Measurements from ENCODE around the gene FOXO4. TPM values are rescaled to one million over a fixed set of nuclear protein-coding genes. Genes with fewer than 3 reads are reported as not detected.

FOXO4 gene
- total and polyA plus RNA-seq, 2 experiments from 2014 or later, result 8.0 to 31.4 TPM

Small RNA genes lying within 50 kb of the gene (small RNA-seq; reads per million reads assigned to genes)
- not detected for gene CXorf65 (ENCODE audit: low replicate concordance)

Other genes starting within 250 kb of the FOXO4 start
- gene TEX11, start 187.1 kb upstream of the FOXO4 start, total RNA-seq (2014; rRNA removed; shearing (Covaris generic)), result 0.85 and 1.0 TPM in 2 replicates
- 0.28 and 0.60 TPM in 2 replicates for gene TEX11, start 187.1 kb upstream of the FOXO4 start, polyA plus RNA-seq (2016; fragmentation: Nextera tagmentation; extraction: Ambion mirVana)
- gene SLC7A3, start 164.8 kb upstream of the FOXO4 start, total RNA-seq (2014; rRNA removed; shearing (Covaris generic)), result 301 and 325 TPM in 2 replicates
- 153 and 157 TPM in 2 replicates for gene SLC7A3, start 164.8 kb upstream of the FOXO4 start, polyA plus RNA-seq (2016; fragmentation: Nextera tagmentation; extraction: Ambion mirVana)
- 70.8 and 75.3 TPM in 2 replicates for gene SNX12, start 27.5 kb upstream of the FOXO4 start, total RNA-seq (2014; rRNA removed; shearing (Covaris generic))
- gene SNX12, start 27.5 kb upstream of the FOXO4 start, polyA plus RNA-seq (2016; fragmentation: Nextera tagmentation; extraction: Ambion mirVana), result 27.9 and 28.5 TPM in 2 replicates
- gene CXorf65, start 10.9 kb downstream of the FOXO4 start, total RNA-seq (2014; rRNA removed; shearing (Covaris generic)), result not detected in 2 replicates
- 0.79 and 1.1 TPM in 2 replicates for gene CXorf65, start 10.9 kb downstream of the FOXO4 start, polyA plus RNA-seq (2016; fragmentation: Nextera tagmentation; extraction: Ambion mirVana)
- gene IL2RG, start 15.7 kb downstream of the FOXO4 start, total RNA-seq (2014; rRNA removed; shearing (Covaris generic)), result not detected in 2 replicates
- 0.26 and 0.31 TPM in 2 replicates for gene IL2RG, start 15.7 kb downstream of the FOXO4 start, polyA plus RNA-seq (2016; fragmentation: Nextera tagmentation; extraction: Ambion mirVana)
- gene MED12, start 22.7 kb downstream of the FOXO4 start, total RNA-seq (2014; rRNA removed; shearing (Covaris generic)), result 35.2 and 40.6 TPM in 2 replicates
- gene MED12, start 22.7 kb downstream of the FOXO4 start, polyA plus RNA-seq (2016; fragmentation: Nextera tagmentation; extraction: Ambion mirVana), result 6.9 and 7.1 TPM in 2 replicates
- 15.3 and 17.2 TPM in 2 replicates for gene NLGN3, start 49.0 kb downstream of the FOXO4 start, total RNA-seq (2014; rRNA removed; shearing (Covaris generic))
- 4.5 and 5.2 TPM in 2 replicates for gene NLGN3, start 49.0 kb downstream of the FOXO4 start, polyA plus RNA-seq (2016; fragmentation: Nextera tagmentation; extraction: Ambion mirVana)
- gene GJB1, start 127.4 kb downstream of the FOXO4 start, total RNA-seq (2014; rRNA removed; shearing (Covaris generic)), result 0.14 TPM in 1 of 2 replicates, not detected in the other
- gene GJB1, start 127.4 kb downstream of the FOXO4 start, polyA plus RNA-seq (2016; fragmentation: Nextera tagmentation; extraction: Ambion mirVana), result not detected in 2 replicates
- 67.6 and 71.1 TPM in 2 replicates for gene ZMYM3, start 158.3 kb downstream of the FOXO4 start, total RNA-seq (2014; rRNA removed; shearing (Covaris generic))
- 31.0 and 37.8 TPM in 2 replicates for gene ZMYM3, start 158.3 kb downstream of the FOXO4 start, polyA plus RNA-seq (2016; fragmentation: Nextera tagmentation; extraction: Ambion mirVana)
- gene NONO, start 187.8 kb downstream of the FOXO4 start, total RNA-seq (2014; rRNA removed; shearing (Covaris generic)), result 643 and 656 TPM in 2 replicates
- gene NONO, start 187.8 kb downstream of the FOXO4 start, polyA plus RNA-seq (2016; fragmentation: Nextera tagmentation; extraction: Ambion mirVana), result 329 and 342 TPM in 2 replicates
- gene ITGB1BP2, start 205.9 kb downstream of the FOXO4 start, total RNA-seq (2014; rRNA removed; shearing (Covaris generic)), result 3.2 and 10.9 TPM in 2 replicates
- 0.89 and 2.0 TPM in 2 replicates for gene ITGB1BP2, start 205.9 kb downstream of the FOXO4 start, polyA plus RNA-seq (2016; fragmentation: Nextera tagmentation; extraction: Ambion mirVana)

All from GM23338 (cell line).